ENCODE measurements around the gene ITIH6. TPM values are rescaled to one million over a fixed set of nuclear protein-coding genes. Genes with fewer than 3 reads are reported as not detected.
"Not testable (repeated sequence)": the region's sequence is repeated elsewhere in the genome, so short reads cannot be mapped to it uniquely, and the experiment has no call there.

ITIH6 gene
- total RNA-seq: not detected

GRCh38 chrX:54798137-54798536 lies at the start of gene ITIH6:
TSS of gene ITIH6 (minus strand) at chrX:54798255. CDS start at chrX:54798210, 45 bp downstream.
- Histone ChIP-seq H3K9me3 (no peaks in the 10 kb centered on the region), H3K4me1 (no peaks in the 10 kb centered on the region), H3K4me3 (no peak within 1 kb of the TSS), H3K27me3 (no peaks in the 10 kb centered on the region), H3K36me3 (no peaks in the 10 kb centered on the region), H3K27ac (no peak within 1 kb of the TSS)
- intact Hi-C loops (cut with DNase I; ENCODE audit: low total_unique reads) (no loop called here), in situ Hi-C loops (cut with MboI; ENCODE audit: low pct_ligation_motif_present in 1 of 4, low pct_unique_long_range_greater_than_20kb in 1 of 4, low sequenced_read_pairs in 3 of 4) (no loop called here)
- no peak for TF ChIP-seq CTCF (IDR thresholded peaks at IDR 0.05)
- no peak for TF ChIP-seq POLR2AphosphoS5 (IDR thresholded peaks at IDR 0.05)
- no peak for TF ChIP-seq POLR2A (IDR thresholded peaks at IDR 0.05)
- TF ChIP-seq EP300 (IDR thresholded peaks at IDR 0.05; ENCODE audit: low read depth): no peak
- 44% methylated on average over 2 of the region's 2 CpGs; no CpG with 5 or more reads in 1 of the 2 donors for WGBS, 2 donors (ENCODE audit: low coverage in 1 of 2)
- no peak for DNase-seq

- DNase-seq; H3K4me1 ChIP-seq; H3K27me3 ChIP-seq; H3K27ac ChIP-seq; in situ Hi-C loops (cut with MboI; ENCODE audit: low pct_ligation_motif_present in 1 of 4, low pct_unique_long_range_greater_than_20kb in 1 of 4, low sequenced_read_pairs in 3 of 4); H3K9me3 ChIP-seq; intact Hi-C loops (cut with DNase I; ENCODE audit: low total_unique reads); H3K36me3 ChIP-seq; H3K4me3 ChIP-seq: not testable (repeated sequence)
- 69% methylated on average over 2 of the region's 2 CpGs; no CpG with 5 or more reads in 1 of the 2 donors for WGBS, 2 donors (ENCODE audit: low coverage in 1 of 2)
Measured at GRCh38 chrX:54847700-54848099, 49.6 kb upstream of the ITIH6 start.

- no peaks in the 10 kb centered on the region for H3K36me3 ChIP-seq
- no peak for TF ChIP-seq EP300 (IDR thresholded peaks at IDR 0.05; ENCODE audit: low read depth)
- no peak for TF ChIP-seq POLR2AphosphoS5 (IDR thresholded peaks at IDR 0.05)
- no peak for TF ChIP-seq POLR2A (IDR thresholded peaks at IDR 0.05)
- TF ChIP-seq CTCF (IDR thresholded peaks at IDR 0.05): no peak
- intact Hi-C loops (cut with DNase I; ENCODE audit: low total_unique reads) (no loop called here), in situ Hi-C loops (cut with MboI; ENCODE audit: low pct_ligation_motif_present in 1 of 4, low pct_unique_long_range_greater_than_20kb in 1 of 4, low sequenced_read_pairs in 3 of 4) (no loop called here)
- no peak overlapping the region for H3K27ac ChIP-seq
- H3K4me3 ChIP-seq: no peak overlapping the region
- WGBS, 2 donors (ENCODE audit: low coverage in 1 of 2): 76% methylated on average over 2 of the region's 2 CpGs; no CpG with 5 or more reads in 1 of the 2 donors
- no peak for DNase-seq
- no peaks in the 10 kb centered on the region for H3K9me3 ChIP-seq
- no peaks in the 10 kb centered on the region for H3K27me3 ChIP-seq
- H3K4me1 ChIP-seq: no peaks in the 10 kb centered on the region
Measured at GRCh38 chrX:54843050-54843449, 45.0 kb upstream of the ITIH6 start.

- H3K4me3 ChIP-seq: no peak overlapping the region
Measured at GRCh38 chrX:54842607-54843006, 44.6 kb upstream of the ITIH6 start.

GRCh38 chrX:54841184-54841874 lies 43.3 kb upstream of the ITIH6 start:
- H3K36me3 ChIP-seq; in situ Hi-C loops (cut with MboI; ENCODE audit: low pct_ligation_motif_present in 1 of 4, low pct_unique_long_range_greater_than_20kb in 1 of 4, low sequenced_read_pairs in 3 of 4); DNase-seq; H3K27ac ChIP-seq; H3K9me3 ChIP-seq; H3K4me3 ChIP-seq; H3K27me3 ChIP-seq; intact Hi-C loops (cut with DNase I; ENCODE audit: low total_unique reads); H3K4me1 ChIP-seq: not testable (repeated sequence)
- 36 to 100% methylated on average over 1 to 3 of the region's 3 CpGs for WGBS, 2 donors (ENCODE audit: low coverage in 1 of 2)

More at GRCh38 chrX:54842607-54843006, 44.6 kb upstream of the ITIH6 start:
- Histone ChIP-seq H3K27ac (no peak overlapping the region), H3K27me3 (no peaks in the 10 kb centered on the region), H3K9me3 (no peaks in the 10 kb centered on the region), H3K4me1 (no peaks in the 10 kb centered on the region), H3K36me3 (no peaks in the 10 kb centered on the region)
- DNase-seq: no peak
- intact Hi-C loops (cut with DNase I; ENCODE audit: low total_unique reads): no loop called here
- TF ChIP-seq CTCF (IDR thresholded peaks at IDR 0.05) (no peak), POLR2AphosphoS5 (IDR thresholded peaks at IDR 0.05) (no peak), EP300 (IDR thresholded peaks at IDR 0.05; ENCODE audit: low read depth) (no peak), POLR2A (IDR thresholded peaks at IDR 0.05) (no peak)
- in situ Hi-C loops (cut with MboI; ENCODE audit: low pct_ligation_motif_present in 1 of 4, low pct_unique_long_range_greater_than_20kb in 1 of 4, low sequenced_read_pairs in 3 of 4): no loop called here
- 73% methylated on average over 1 of the region's 1 CpG; no CpG with 5 or more reads in 1 of the 2 donors for WGBS, 2 donors (ENCODE audit: low coverage in 1 of 2)

All from transverse colon (tissue), 4 donors.